ENCODE measurements around the gene MAP1LC3A.

Gene MAP1LC3A

DNA sequence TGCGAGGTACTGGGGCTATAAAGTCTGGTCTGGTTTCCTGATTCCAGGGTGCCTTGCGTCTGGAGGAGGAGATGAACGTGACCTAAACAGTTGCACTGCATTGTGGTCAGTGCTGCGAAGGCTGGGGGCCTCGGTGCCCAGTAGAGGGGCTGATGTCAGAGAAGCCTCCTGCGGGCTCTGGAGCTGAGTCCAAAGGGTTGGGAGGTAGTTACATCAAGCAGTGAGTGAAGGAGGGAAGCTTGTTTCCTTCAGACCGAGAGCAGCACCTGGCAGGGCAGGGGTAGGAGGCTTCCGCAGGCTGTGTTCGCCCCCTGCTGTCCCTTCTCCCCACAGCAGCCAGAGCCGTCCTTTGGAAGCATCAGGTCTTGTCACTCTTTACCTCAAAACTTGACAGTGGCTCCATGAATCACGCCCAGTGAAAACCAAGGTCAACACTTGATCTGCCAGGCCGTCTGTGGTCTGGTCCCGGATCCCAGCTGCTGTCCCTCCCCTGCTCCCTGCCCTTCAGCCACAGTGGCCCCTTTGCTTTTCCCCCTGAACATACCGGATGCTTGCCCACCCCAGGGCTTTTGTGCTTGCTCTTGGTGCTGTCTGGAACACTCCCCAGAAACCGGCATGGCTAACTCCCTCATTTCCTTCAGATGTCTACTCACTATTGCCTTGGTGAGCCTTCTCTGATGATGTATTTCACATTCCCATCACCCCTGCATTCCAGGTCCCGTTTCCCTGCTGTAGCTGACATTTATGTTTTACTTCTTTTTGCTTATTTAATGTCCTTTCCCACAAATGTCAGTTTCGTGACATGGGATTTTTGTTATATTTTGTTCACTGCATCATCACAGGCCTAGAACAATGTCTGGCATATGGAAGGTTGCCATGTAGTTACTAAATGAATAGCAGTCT is 35.3 kb upstream of the MAP1LC3A start:
- H3K4me3 ChIP-seq (ENCODE audit: insufficient read depth, low read length, poor library complexity, severe bottlenecking) = no peak overlapping the region
- no peaks in the 10 kb centered on the region for H3F3A ChIP-seq (ENCODE audit: insufficient read depth)
- H3K9me3 ChIP-seq (ENCODE audit: insufficient read depth, low read length) = no peaks in the 10 kb centered on the region
- no peak overlapping the region for H3K27ac ChIP-seq (ENCODE audit: low read depth, low read length)
- no peak overlapping the region for H3K4me2 ChIP-seq (ENCODE audit: low read depth, low read length, poor library complexity, severe bottlenecking)
- no peak overlapping the region for H3K9ac ChIP-seq (ENCODE audit: low read length)
- H3K9me2 ChIP-seq (replicated peaks; ENCODE audit: insufficient read depth, low read length) = no peaks in the 10 kb centered on the region
- H3K36me3 ChIP-seq (ENCODE audit: low read length) = no peaks in the 10 kb centered on the region
- no peaks in the 10 kb centered on the region for H3K27me3 ChIP-seq (ENCODE audit: low read length)
- H3K79me2 ChIP-seq (ENCODE audit: insufficient read depth, low read length) = peaks cover 67% of the 10 kb centered on the region
- no peaks in the 10 kb centered on the region for H4K20me1 ChIP-seq (ENCODE audit: low read depth, low read length)
- TF ChIP-seq EZH2phosphoT487 (conservative IDR thresholded peaks at IDR 0.05; ENCODE audit: low read length) = no peak
- TF ChIP-seq, protein P1, sequence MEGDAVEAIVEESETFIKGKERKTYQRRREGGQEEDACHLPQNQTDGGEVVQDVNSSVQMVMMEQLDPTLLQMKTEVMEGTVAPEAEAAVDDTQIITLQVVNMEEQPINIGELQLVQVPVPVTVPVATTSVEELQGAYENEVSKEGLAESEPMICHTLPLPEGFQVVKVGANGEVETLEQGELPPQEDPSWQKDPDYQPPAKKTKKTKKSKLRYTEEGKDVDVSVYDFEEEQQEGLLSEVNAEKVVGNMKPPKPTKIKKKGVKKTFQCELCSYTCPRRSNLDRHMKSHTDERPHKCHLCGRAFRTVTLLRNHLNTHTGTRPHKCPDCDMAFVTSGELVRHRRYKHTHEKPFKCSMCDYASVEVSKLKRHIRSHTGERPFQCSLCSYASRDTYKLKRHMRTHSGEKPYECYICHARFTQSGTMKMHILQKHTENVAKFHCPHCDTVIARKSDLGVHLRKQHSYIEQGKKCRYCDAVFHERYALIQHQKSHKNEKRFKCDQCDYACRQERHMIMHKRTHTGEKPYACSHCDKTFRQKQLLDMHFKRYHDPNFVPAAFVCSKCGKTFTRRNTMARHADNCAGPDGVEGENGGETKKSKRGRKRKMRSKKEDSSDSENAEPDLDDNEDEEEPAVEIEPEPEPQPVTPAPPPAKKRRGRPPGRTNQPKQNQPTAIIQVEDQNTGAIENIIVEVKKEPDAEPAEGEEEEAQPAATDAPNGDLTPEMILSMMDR (IDR thresholded peaks at IDR 0.05; ENCODE audit: insufficient read depth, low read length, poor library complexity, severe bottlenecking) = peak; percentile 31
- H2AFZ ChIP-seq (ENCODE audit: low read depth, low read length, severe bottlenecking) = no peak overlapping the region

DNA sequence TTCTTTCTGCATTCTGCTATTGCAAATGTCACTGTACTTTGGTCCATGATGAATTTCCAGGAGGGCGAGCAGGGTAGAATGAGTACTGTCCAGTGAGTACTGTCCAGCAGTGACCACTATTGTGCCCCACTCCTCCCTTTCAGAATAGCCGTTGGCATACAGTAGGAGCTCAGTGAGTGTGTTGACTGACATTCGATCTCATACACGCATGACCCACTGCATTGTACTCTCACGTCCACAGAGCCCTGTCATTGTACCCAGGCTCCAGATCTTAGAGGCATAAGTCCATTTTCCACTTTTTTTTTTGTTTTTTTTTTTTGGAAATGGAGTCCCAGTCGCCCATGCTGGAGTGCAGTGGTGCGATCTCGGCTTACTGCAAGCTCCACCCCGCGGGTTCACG is 34.1 kb upstream of the MAP1LC3A start:
- Histone ChIP-seq H3K9me2 (replicated peaks; ENCODE audit: insufficient read depth, low read length) (no peaks in the 10 kb centered on the region), H3K9ac (ENCODE audit: low read length) (no peak overlapping the region), H3K4me3 (ENCODE audit: insufficient read depth, low read length, poor library complexity, severe bottlenecking) (no peak overlapping the region), H3K79me2 (ENCODE audit: insufficient read depth, low read length) (peaks cover 55% of the 10 kb centered on the region), H3K36me3 (ENCODE audit: low read length) (no peaks in the 10 kb centered on the region), H4K20me1 (ENCODE audit: low read depth, low read length) (no peaks in the 10 kb centered on the region), H3F3A (ENCODE audit: insufficient read depth) (no peaks in the 10 kb centered on the region), H2AFZ (ENCODE audit: low read depth, low read length, severe bottlenecking) (no peak overlapping the region), H3K4me2 (ENCODE audit: low read depth, low read length, poor library complexity, severe bottlenecking) (no peak overlapping the region), H3K27ac (ENCODE audit: low read depth, low read length) (no peak overlapping the region), H3K27me3 (ENCODE audit: low read length) (no peaks in the 10 kb centered on the region), H3K9me3 (ENCODE audit: insufficient read depth, low read length) (no peaks in the 10 kb centered on the region)
- TF ChIP-seq, protein P1 (IDR thresholded peaks at IDR 0.05; ENCODE audit: insufficient read depth, low read length, poor library complexity, severe bottlenecking) = no peak
- TF ChIP-seq EZH2phosphoT487 (conservative IDR thresholded peaks at IDR 0.05; ENCODE audit: low read length) = no peak

DNA sequence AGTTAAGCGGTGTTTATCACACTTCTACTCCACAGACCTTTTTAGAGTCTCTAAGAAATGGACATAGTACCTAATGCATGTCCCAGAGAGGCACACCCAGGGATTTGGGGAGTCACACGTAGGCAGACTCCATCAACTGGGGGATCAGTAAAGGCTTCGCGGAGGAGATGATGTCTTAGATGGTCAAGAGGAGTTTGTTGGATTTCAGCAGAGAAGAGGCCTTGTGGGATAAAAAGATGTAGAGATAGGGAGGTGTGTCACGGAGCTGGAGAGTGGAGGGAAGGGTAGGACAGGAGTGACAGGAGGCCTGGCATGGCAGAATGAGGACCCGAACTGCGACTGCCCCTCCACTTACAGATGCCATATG is 33.2 kb upstream of the MAP1LC3A start:
- no peaks in the 10 kb centered on the region for H3K9me2 ChIP-seq (replicated peaks; ENCODE audit: insufficient read depth, low read length)
- H2AFZ ChIP-seq (ENCODE audit: low read depth, low read length, severe bottlenecking) = no peak overlapping the region
- H3F3A ChIP-seq (ENCODE audit: insufficient read depth) = no peaks in the 10 kb centered on the region
- H3K27me3 ChIP-seq (ENCODE audit: low read length) = no peaks in the 10 kb centered on the region
- no peak overlapping the region for H3K4me2 ChIP-seq (ENCODE audit: low read depth, low read length, poor library complexity, severe bottlenecking)
- H3K79me2 ChIP-seq (ENCODE audit: insufficient read depth, low read length) = peaks cover 47% of the 10 kb centered on the region
- no peak overlapping the region for H3K4me3 ChIP-seq (ENCODE audit: insufficient read depth, low read length, poor library complexity, severe bottlenecking)
- H3K27ac ChIP-seq (ENCODE audit: low read depth, low read length) = no peak overlapping the region
- no peaks in the 10 kb centered on the region for H3K36me3 ChIP-seq (ENCODE audit: low read length)
- no peaks in the 10 kb centered on the region for H3K9me3 ChIP-seq (ENCODE audit: insufficient read depth, low read length)
- H3K9ac ChIP-seq (ENCODE audit: low read length) = no peak overlapping the region
- no peaks in the 10 kb centered on the region for H4K20me1 ChIP-seq (ENCODE audit: low read depth, low read length)
- no peak for TF ChIP-seq EZH2phosphoT487 (conservative IDR thresholded peaks at IDR 0.05; ENCODE audit: low read length)

All from SU-DHL-6 (cell line).